CD4-positive, alpha-beta T cell (primary cell): ENCODE measurements around the gene NTRK2. TPM values are rescaled to one million over a fixed set of nuclear protein-coding genes. Genes with fewer than 3 reads are reported as not detected.

Experiments used
- ATAC-seq: fragments of 200-7000 bp; cut with Tn5 transposase; one replicate; pipeline ENCODE4 v1.10.0; 2022; ENCODE audit warnings: mild to moderate bottlenecking; ENCODE audit not compliant: poor library complexity
- CTCF ChIA-PET: fragments of 350-600 bp; sonication (Branson Sonifier 250); formaldehyde crosslinking; loops from one replicate; lab custom pipeline; 2021; ENCODE audit warnings: antibody characterized with exemption, inconsistent platforms; lab: Charles Lee
- POLR2A ChIA-PET: fragments of 350-600 bp; sonication (Branson Sonifier 250); formaldehyde crosslinking; loops from one replicate; lab custom pipeline; 2021; ENCODE audit warnings: antibody characterized with exemption, inconsistent platforms; lab: Charles Lee
- DNase-seq, 14 experiments: peaks; one replicate each; pipeline ENCODE4 v3.0.0-alpha.2; 2013 to 2020; ENCODE audit warnings: mixed read lengths in 2 of 14
- H3K27ac ChIP-seq, 2 donors: one replicate each; pipeline versions ENCODE4 v1.5.1 to v1.7.0; 2013; ENCODE audit warnings: low read length in 2 of 2, low read depth in 1 of 2, mild to moderate bottlenecking in 1 of 2
- H3K27me3 ChIP-seq, 2 experiments: 1 replicate in 1 of 2; 2 replicates in 1 of 2; pipeline versions ENCODE4 v1.6.1 to v1.7.0; 2013; ENCODE audit warnings: low read length in 2 of 2, control low read depth in 1 of 2, mild to moderate bottlenecking in 1 of 2, moderate library complexity in 1 of 2; ENCODE audit not compliant: insufficient read depth in 2 of 2, control insufficient read depth in 1 of 2
- H3K36me3 ChIP-seq: one replicate; pipeline ENCODE4 v1.6.1; 2013; ENCODE audit warnings: low read length, control low read depth; ENCODE audit not compliant: insufficient read depth
- H3K4me1 ChIP-seq: one replicate; pipeline ENCODE4 v1.6.1; 2013; ENCODE audit warnings: low read length, control low read depth; ENCODE audit not compliant: insufficient read depth
- H3K4me3 ChIP-seq: one replicate; pipeline ENCODE4 v1.5.1; 2013; ENCODE audit warnings: mild to moderate bottlenecking, low read length, moderate library complexity
- H3K9me3 ChIP-seq, 2 experiments: 1 replicate in 1 of 2; 2 replicates in 1 of 2; pipeline versions ENCODE4 v1.6.1 to v1.7.0; 2013; ENCODE audit warnings: low read length in 2 of 2, mild to moderate bottlenecking in 2 of 2, control low read depth in 1 of 2, moderate library complexity in 1 of 2; ENCODE audit not compliant: control insufficient read depth in 1 of 2, insufficient read depth in 1 of 2
- H3K27ac Mint-ChIP-seq: one replicate; pipeline ENCODE4 v1.8.0; 2020; ENCODE audit warnings: mixed read lengths
- H3K27me3 Mint-ChIP-seq: one replicate; pipeline ENCODE4 v1.8.0; 2021; ENCODE audit warnings: mixed read lengths
- H3K36me3 Mint-ChIP-seq: one replicate; pipeline ENCODE4 v1.8.0; 2021; ENCODE audit warnings: low read depth, mixed read lengths
- H3K4me1 Mint-ChIP-seq: one replicate; pipeline ENCODE4 v1.8.0; 2021; ENCODE audit warnings: low read depth, mixed read lengths
- H3K4me3 Mint-ChIP-seq: one replicate; pipeline ENCODE4 v1.8.0; 2020; ENCODE audit warnings: mild to moderate bottlenecking, mixed read lengths
- H3K9me3 Mint-ChIP-seq: one replicate; pipeline ENCODE4 v1.8.0; 2020; ENCODE audit warnings: mixed read lengths
- intact Hi-C, 2 experiments: fragments of 100-400 bp; cut with DNase I in 1 of 2; cut with micrococcal nuclease in 1 of 2; formaldehyde crosslinking; loops; one replicate each; pipeline versions ENCODE4 v1.15.1 to v1.9.0; 2023 to 2025; cut with DNase I, micrococcal nuclease
- total RNA-seq, 174 experiments: library from RNA in 2 of 174; stranded (reverse) in 2 of 174; gene quantifications; one replicate each; pipeline ENCODE4 v1.2.3 and lab custom pipeline; 2021 to 2026
- TF ChIP-seq, protein P1 (sequence below): fragments of 200-600 bp; IDR thresholded peaks from one replicate; pipeline ENCODE4 v1.8.0; 2022; ENCODE audit warnings: antibody characterized with exemption, mild to moderate bottlenecking

Gene NTRK2
- total RNA-seq, 2 experiments from 2014 or later = 0.06 to 0.14 TPM

GRCh38 chr9:84871983-84872382, 202.5 kb downstream of the NTRK2 start:
- POLR2A ChIA-PET = no interaction called here
- no peak overlapping the region for H3K4me3 Mint-ChIP-seq
- DNase-seq = no peak
- no peaks in the 10 kb centered on the region for H3K36me3 ChIP-seq
- TF ChIP-seq, protein P1, sequence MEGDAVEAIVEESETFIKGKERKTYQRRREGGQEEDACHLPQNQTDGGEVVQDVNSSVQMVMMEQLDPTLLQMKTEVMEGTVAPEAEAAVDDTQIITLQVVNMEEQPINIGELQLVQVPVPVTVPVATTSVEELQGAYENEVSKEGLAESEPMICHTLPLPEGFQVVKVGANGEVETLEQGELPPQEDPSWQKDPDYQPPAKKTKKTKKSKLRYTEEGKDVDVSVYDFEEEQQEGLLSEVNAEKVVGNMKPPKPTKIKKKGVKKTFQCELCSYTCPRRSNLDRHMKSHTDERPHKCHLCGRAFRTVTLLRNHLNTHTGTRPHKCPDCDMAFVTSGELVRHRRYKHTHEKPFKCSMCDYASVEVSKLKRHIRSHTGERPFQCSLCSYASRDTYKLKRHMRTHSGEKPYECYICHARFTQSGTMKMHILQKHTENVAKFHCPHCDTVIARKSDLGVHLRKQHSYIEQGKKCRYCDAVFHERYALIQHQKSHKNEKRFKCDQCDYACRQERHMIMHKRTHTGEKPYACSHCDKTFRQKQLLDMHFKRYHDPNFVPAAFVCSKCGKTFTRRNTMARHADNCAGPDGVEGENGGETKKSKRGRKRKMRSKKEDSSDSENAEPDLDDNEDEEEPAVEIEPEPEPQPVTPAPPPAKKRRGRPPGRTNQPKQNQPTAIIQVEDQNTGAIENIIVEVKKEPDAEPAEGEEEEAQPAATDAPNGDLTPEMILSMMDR = no peak
- no peaks in the 10 kb centered on the region for H3K4me1 Mint-ChIP-seq
- no peaks in the 10 kb centered on the region for H3K9me3 ChIP-seq
- no peak for ATAC-seq
- H3K27ac ChIP-seq = no peak overlapping the region
- CTCF ChIA-PET = interaction anchor here (0.7 kb wide), 1 partner anchor 13 kb away, joined by 3 read pairs; no protein-coding TSS in a partner anchor
- intact Hi-C loops = no loop called here
- no peaks in the 10 kb centered on the region for H3K36me3 Mint-ChIP-seq
- H3K27ac Mint-ChIP-seq = no peak overlapping the region
- no peaks in the 10 kb centered on the region for H3K4me1 ChIP-seq
- H3K4me3 ChIP-seq = no peak overlapping the region
- no peaks in the 10 kb centered on the region for H3K27me3 ChIP-seq
- H3K27me3 Mint-ChIP-seq = no peaks in the 10 kb centered on the region
- H3K9me3 Mint-ChIP-seq = no peaks in the 10 kb centered on the region

DNA sequence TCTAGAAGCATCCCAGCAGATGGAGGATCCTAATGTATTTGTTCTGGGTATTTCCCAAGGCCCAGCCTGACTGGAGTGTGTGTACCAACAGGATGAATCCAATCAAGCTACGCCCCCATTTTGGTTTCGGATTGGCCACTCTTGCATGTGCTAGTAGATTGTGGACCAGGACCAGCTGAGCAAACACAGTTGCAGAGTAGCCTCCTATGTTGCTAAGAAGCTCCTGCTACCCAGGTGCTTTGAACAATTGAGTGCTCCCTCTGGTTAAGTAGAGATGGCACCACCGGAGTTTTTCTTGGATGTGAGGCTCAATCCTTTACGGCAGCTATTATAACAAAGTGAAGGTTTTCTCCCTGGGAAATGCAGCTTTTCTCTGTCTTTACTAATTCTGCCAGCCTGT, 204.5 kb downstream of the NTRK2 start:
- CTCF ChIA-PET = no interaction called here
- Histone ChIP-seq H3K27ac (no peak overlapping the region), H3K4me1 (no peaks in the 10 kb centered on the region), H3K4me3 (no peak overlapping the region), H3K9me3 (no peaks in the 10 kb centered on the region), H3K27me3 (no peaks in the 10 kb centered on the region), H3K36me3 (no peaks in the 10 kb centered on the region)
- Mint-ChIP-seq H3K9me3 (no peaks in the 10 kb centered on the region), H3K36me3 (no peaks in the 10 kb centered on the region), H3K27me3 (no peaks in the 10 kb centered on the region), H3K27ac (no peak overlapping the region), H3K4me3 (no peak overlapping the region), H3K4me1 (no peaks in the 10 kb centered on the region)
- TF ChIP-seq, protein P1 = no peak
- POLR2A ChIA-PET = no interaction called here
- no peak for DNase-seq
- intact Hi-C loops = no loop called here
- ATAC-seq = no peak

DNA sequence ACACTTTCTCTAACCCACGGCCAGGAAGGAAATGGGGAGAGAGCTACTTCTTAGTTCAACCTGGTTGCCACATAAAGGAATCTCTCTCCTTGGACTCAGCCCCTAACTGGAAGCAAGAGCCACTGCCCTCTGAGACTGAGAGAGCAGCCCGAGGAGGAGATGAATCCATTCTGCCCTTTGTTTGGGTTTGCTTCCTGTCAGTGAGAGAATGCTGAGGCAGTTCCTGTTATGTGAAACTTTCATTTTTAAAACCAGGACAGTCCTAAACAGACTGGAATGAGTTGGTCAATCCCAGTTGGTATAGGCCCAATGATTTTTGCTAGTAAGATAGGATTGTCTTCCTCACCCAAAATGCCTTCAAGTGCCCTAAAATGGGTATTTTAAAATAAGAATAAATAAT, 205.1 kb downstream of the NTRK2 start:
- intact Hi-C loops = no loop called here
- Mint-ChIP-seq H3K4me1 (no peaks in the 10 kb centered on the region), H3K27me3 (no peaks in the 10 kb centered on the region), H3K27ac (no peak overlapping the region), H3K4me3 (no peak overlapping the region), H3K36me3 (no peaks in the 10 kb centered on the region), H3K9me3 (no peaks in the 10 kb centered on the region)
- TF ChIP-seq, protein P1 = no peak
- Histone ChIP-seq H3K27me3 (no peaks in the 10 kb centered on the region), H3K4me1 (no peaks in the 10 kb centered on the region), H3K4me3 (no peak overlapping the region), H3K36me3 (no peaks in the 10 kb centered on the region), H3K27ac (no peak overlapping the region), H3K9me3 (no peaks in the 10 kb centered on the region)
- ChIA-PET POLR2A (no interaction called here), CTCF (no interaction called here)
- ATAC-seq (no peak), DNase-seq (peak in 1 of 14 experiments; percentile 14)
